AG09309 (cell line): ENCODE measurements around the gene EDNRA.

Source experiments
- DNase-seq: peaks from one replicate; pipeline ENCODE4 v3.0.0-alpha.2; 2010; ENCODE audit warnings: low read depth
- H3K4me3 ChIP-seq: 2 replicates; pipeline ENCODE4 v1.5.1; 2011; ENCODE audit warnings: mild to moderate bottlenecking, low read depth, low read length, moderate library complexity; ENCODE audit not compliant: control insufficient read depth
- TF ChIP-seq, protein P1 (sequence below): IDR thresholded peaks from 2 replicates; pipeline ENCODE4 v1.5.1; 2011; ENCODE audit warnings: mild to moderate bottlenecking, low read depth, low read length, inconsistent platforms; ENCODE audit not compliant: insufficient read depth, control insufficient read depth; ENCODE audit errors: missing control alignments

EDNRA gene

DNA sequence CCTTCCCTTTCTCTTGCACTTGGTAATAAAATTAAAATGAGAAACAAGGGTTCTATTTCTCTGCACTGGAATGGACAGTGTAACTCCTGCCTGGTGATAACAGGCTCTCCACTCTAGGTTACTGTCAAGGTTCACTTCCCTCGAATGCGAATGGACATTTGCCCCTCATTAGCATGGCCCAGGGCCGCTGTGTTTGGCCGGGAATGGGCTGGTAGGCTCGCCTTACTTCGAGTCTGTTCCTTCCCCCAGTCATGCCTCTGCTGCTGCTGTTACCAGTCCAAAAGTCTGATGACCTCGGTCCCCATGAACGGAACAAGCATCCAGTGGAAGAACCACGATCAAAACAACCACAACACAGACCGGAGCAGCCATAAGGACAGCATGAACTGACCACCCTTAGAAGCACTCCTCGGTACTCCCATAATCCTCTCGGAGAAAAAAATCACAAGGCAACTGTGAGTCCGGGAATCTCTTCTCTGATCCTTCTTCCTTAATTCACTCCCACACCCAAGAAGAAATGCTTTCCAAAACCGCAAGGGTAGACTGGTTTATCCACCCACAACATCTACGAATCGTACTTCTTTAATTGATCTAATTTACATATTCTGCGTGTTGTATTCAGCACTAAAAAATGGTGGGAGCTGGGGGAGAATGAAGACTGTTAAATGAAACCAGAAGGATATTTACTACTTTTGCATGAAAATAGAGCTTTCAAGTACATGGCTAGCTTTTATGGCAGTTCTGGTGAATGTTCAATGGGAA, 61.5 kb downstream of the EDNRA start:
- no peak for DNase-seq
- no peak overlapping the region for H3K4me3 ChIP-seq
- TF ChIP-seq, protein P1, sequence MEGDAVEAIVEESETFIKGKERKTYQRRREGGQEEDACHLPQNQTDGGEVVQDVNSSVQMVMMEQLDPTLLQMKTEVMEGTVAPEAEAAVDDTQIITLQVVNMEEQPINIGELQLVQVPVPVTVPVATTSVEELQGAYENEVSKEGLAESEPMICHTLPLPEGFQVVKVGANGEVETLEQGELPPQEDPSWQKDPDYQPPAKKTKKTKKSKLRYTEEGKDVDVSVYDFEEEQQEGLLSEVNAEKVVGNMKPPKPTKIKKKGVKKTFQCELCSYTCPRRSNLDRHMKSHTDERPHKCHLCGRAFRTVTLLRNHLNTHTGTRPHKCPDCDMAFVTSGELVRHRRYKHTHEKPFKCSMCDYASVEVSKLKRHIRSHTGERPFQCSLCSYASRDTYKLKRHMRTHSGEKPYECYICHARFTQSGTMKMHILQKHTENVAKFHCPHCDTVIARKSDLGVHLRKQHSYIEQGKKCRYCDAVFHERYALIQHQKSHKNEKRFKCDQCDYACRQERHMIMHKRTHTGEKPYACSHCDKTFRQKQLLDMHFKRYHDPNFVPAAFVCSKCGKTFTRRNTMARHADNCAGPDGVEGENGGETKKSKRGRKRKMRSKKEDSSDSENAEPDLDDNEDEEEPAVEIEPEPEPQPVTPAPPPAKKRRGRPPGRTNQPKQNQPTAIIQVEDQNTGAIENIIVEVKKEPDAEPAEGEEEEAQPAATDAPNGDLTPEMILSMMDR: no peak

DNA sequence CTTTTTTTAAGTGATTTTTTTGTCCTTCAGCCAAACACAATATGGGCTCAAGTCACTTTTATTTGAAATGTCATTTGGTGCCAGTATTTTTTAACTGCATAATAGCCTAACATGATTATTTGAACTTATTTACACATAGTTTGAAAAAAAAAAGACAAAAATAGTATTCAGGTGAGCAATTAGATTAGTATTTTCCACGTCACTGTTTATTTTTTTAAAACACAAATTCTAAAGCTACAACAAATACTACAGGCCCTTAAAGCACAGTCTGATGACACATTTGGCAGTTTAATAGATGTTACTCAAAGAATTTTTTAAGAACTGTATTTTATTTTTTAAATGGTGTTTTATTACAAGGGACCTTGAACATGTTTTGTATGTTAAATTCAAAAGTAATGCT, 62.1 kb downstream of the EDNRA start:
- TF ChIP-seq, protein P1: no peak
- no peak overlapping the region for H3K4me3 ChIP-seq
- DNase-seq: no peak

DNA sequence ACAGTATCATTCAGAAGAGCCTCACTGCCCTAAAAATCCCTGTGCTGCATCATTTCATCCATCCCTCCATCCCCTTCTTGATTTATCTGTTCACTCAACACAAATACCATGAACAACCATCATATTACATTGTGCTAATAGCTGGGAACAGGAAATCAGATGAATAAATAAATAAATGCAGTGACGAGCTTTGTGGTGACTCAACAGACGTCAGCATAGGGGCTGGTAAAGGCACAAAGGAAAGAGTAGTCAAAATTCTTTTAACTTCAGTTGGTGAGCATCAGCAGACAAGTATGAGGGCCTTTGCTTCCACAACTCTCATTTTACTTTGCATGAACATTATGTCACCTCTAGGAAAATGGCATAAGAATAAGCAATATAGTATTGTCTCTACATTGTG, 65.5 kb downstream of the EDNRA start:
- DNase-seq: peak; percentile 71
- no peak overlapping the region for H3K4me3 ChIP-seq
- TF ChIP-seq, protein P1: no peak

DNA sequence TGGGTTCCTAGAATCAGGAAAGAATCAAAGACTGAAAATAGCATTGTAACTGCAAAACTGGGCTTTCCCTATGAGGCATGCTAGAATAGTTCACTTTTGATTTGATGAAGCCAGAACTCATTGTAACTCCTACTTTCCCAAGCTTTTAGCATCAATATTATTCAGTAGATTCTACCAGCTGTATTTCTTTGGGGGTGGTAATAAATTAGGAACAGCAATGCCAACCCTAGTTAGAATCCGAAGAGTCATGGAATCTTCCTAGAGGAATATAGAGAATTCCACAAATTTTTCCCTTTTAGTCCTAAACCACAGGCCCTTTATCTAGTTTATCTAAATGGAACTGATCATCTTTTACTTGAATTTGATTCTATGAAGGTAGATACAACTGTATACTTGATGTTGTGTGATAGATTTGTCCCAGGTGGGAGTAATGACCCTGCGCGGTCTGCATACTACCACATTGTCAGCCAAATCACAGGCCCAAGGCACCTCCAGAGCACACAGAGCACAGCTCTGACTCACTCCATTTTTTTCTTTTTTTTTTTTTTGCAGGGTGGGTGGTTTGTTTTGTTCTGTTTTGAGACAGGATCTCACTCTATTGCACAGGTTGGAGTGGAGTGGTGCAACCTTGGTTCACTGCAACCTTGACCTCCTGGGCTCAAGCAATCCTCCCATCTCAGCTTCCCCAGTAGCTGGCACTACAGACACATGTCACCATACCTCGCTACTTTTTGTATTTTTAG, 66.6 kb downstream of the EDNRA start:
- H3K4me3 ChIP-seq: no peak overlapping the region
- no peak for DNase-seq
- TF ChIP-seq, protein P1: no peak

DNA sequence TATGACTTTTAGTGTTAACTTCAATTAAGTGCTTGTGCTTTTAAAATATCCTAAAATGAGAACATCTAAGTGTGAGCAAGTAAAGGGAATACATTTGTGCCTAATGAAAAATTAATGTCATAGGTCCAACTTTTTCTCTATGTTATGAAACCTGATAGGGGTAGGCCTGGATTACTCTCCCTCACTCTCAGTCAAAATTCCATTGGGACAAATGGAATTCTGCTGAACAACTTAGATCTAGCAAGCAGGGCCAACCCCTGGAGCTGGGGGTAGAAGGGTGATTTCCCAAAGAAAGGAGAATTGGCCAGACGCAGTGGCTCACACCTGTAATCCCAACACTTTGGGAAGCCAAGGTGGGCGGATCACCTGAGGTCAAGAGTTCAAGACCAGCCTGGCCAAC, 67.4 kb downstream of the EDNRA start:
- TF ChIP-seq, protein P1: no peak

DNA sequence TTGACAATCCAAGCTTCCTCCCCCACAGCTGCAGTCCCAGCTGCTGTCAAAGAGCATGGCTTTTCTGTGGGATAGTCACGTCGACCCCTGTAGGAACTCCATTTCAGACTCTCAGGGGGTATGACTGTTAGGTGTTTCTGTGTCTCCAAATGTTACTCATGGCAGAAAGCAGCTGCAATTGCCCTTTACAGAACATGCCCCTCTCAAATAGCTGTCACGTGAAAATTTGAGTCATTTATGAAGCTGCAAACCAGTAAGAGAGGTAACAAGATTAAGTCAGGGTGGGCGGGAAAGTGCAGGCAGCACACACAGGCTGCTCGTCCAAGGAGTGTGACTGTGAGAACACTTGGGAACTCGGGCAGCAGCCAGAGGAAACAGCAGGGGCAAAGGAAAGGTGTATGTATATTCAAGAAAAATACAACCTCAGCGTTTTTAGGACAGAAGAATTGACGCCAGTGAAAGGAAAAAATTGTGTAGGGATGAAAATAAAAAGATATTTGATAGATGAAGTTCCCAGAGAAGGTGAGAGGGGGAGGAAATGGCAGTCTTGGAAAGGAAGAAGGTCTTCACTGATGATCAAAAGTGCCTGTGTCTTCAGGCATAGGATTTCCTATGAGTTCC, 69.8 kb downstream of the EDNRA start:
- H3K4me3 ChIP-seq: no peak overlapping the region
- no peak for DNase-seq
- TF ChIP-seq, protein P1: no peak

More for the DNA sequence above, 67.4 kb downstream of the EDNRA start:
- no peak overlapping the region for H3K4me3 ChIP-seq
- DNase-seq: no peak
